Right lobe of liver (tissue), 4 donors: ENCODE results near the gene DNAJC10.

Experiments
- CTCF ChIP-seq, 4 donors: fragments of 200-600 bp in 3 of 4; fragments of 450-650 bp in 1 of 4; IDR thresholded peaks; one replicate each; pipeline versions ENCODE4 v1.5.1 to v1.8.0; 2016 to 2022; ENCODE audit warnings: antibody characterized with exemption in 4 of 4, mild to moderate bottlenecking in 2 of 4
- POLR2A ChIP-seq: fragments of 450-650 bp; IDR thresholded peaks from one replicate; pipeline ENCODE4 v1.6.1; 2017; ENCODE audit warnings: antibody characterized with exemption, mild to moderate bottlenecking
- donor health status: DM: no; HTN: no; CAD: no.
- donor health status: DM: no; HTN: no; CAD: no.
- donor health status: DM: no; HTN: yes; CAD: no.

GRCh38 chr2:182715121-182715891, 751 bp upstream of the DNAJC10 start:
- TF ChIP-seq CTCF (IDR thresholded peaks at IDR 0.05): peak in 1 of 4 donors; percentile 2
- no peak for TF ChIP-seq POLR2A
